ENCODE results near the gene PROZ.

DNA sequence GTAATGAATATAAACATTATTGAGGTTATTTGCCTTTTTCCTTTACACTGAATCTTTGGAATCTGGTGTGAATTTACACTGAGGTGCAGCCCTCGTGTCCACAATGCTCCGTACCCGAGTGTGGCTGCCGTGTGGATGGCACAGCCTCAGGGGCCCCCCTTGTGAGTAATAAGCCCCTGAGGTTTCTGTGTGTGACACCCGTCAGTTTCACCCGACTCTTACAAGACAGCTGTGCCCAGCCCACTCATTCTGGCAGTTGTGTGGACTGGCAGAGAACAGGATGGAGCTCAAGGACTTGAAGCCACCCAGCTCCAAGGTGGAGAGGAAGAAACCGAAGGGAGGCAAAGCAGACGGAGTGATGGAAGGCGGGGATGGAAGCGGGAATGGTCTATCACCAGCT, 7.8 kb downstream of the PROZ start:
- TF ChIP-seq, protein P1, sequence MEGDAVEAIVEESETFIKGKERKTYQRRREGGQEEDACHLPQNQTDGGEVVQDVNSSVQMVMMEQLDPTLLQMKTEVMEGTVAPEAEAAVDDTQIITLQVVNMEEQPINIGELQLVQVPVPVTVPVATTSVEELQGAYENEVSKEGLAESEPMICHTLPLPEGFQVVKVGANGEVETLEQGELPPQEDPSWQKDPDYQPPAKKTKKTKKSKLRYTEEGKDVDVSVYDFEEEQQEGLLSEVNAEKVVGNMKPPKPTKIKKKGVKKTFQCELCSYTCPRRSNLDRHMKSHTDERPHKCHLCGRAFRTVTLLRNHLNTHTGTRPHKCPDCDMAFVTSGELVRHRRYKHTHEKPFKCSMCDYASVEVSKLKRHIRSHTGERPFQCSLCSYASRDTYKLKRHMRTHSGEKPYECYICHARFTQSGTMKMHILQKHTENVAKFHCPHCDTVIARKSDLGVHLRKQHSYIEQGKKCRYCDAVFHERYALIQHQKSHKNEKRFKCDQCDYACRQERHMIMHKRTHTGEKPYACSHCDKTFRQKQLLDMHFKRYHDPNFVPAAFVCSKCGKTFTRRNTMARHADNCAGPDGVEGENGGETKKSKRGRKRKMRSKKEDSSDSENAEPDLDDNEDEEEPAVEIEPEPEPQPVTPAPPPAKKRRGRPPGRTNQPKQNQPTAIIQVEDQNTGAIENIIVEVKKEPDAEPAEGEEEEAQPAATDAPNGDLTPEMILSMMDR (conservative IDR thresholded peaks at IDR 0.05; ENCODE audit: low read depth, low read length), result no peak
- no peak for TF ChIP-seq EZH2 (IDR thresholded peaks at IDR 0.05; ENCODE audit: low read length, unreplicated experiment)
- no peak for TF ChIP-seq EZH2phosphoT487 (IDR thresholded peaks at IDR 0.05; ENCODE audit: borderline replicate concordance, low read length)

Data from PC-3 (cell line).